Measurements from ENCODE around the gene BIVM. TPM values are rescaled to one million over a fixed set of nuclear protein-coding genes. Genes with fewer than 3 reads are reported as not detected.

BIVM gene
- total RNA-seq, 1 donor from 2014 or later, result 13.4 TPM

DNA sequence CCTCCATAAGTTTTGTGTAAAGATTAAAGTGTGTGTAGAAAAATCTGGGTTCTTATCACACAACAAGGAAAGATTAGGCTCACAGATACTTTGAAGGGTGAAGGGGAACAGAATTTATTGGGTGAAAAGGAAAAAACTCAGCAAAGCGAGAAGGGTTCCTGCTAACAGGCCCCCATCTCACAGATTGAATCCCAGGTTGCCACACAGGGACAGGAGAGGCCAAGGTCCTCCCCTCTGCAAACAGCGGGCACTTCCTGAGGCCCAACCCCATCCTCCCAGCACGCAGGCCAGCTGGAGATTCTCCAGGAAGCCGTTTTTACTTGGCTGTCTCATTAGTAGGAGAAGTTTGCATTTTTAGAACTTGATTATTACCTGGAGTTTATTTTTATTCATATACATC, 31.7 kb downstream of the BIVM start:
- Histone ChIP-seq H3K4me3 (no peak overlapping the region), H3K4me1 (no peaks in the 10 kb centered on the region), H3K9me3 (no peaks in the 10 kb centered on the region), H3K36me3 (peaks cover 44% of the 10 kb centered on the region), H3K27me3 (ENCODE audit: low read depth) (no peaks in the 10 kb centered on the region), H3K27ac (no peak overlapping the region)
- intact Hi-C loops (cut with DNase I), result no loop called here
- ATAC-seq, result no peak
- no peak for DNase-seq
- TF ChIP-seq, protein P1, sequence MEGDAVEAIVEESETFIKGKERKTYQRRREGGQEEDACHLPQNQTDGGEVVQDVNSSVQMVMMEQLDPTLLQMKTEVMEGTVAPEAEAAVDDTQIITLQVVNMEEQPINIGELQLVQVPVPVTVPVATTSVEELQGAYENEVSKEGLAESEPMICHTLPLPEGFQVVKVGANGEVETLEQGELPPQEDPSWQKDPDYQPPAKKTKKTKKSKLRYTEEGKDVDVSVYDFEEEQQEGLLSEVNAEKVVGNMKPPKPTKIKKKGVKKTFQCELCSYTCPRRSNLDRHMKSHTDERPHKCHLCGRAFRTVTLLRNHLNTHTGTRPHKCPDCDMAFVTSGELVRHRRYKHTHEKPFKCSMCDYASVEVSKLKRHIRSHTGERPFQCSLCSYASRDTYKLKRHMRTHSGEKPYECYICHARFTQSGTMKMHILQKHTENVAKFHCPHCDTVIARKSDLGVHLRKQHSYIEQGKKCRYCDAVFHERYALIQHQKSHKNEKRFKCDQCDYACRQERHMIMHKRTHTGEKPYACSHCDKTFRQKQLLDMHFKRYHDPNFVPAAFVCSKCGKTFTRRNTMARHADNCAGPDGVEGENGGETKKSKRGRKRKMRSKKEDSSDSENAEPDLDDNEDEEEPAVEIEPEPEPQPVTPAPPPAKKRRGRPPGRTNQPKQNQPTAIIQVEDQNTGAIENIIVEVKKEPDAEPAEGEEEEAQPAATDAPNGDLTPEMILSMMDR (IDR thresholded peaks at IDR 0.05), result no peak

DNA sequence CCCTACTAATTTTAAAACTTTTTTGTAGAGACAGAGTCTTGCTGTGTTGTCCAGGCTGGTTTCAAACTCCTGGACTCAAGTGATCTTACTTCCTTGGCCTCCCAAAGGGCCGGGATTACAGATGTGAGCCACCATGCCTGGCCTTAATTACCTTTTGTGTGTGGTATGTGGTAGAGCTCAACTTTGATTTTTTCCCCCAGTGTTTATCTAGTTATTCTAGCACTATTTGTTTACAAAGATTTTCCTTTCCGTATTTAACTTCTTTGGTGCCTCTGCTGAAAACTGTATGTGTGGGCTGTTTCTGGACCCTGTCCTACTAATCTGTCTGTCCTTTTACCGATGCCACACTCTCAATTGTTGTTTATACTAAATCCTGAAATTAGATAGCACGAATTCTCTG, 37.6 kb downstream of the BIVM start:
- H3K36me3 ChIP-seq, result peaks cover 23% of the 10 kb centered on the region
- TF ChIP-seq, protein P1 (IDR thresholded peaks at IDR 0.05), result no peak
- intact Hi-C loops (cut with DNase I), result no loop called here

DNA sequence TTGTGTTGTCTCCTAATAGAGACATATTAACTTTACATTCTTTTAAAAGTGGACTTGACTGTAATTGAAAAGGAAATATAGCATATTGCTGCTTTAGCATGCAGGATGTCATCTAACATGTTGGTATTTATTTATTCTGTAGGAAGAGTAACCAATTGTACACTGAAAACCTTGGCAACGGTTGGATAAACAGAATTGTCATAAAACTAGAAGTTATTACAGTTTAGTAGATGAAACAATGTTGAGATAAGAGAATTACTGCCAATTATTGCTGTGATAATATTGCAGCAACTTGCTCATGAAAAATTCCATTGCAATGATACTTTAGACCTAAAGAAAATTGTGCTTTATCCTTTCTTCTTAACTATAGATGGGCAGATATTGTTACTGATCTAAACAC, 39.4 kb downstream of the BIVM start:
- DNase-seq, result no peak
- TF ChIP-seq, protein P1 (IDR thresholded peaks at IDR 0.05), result no peak
- H3K27me3 ChIP-seq (ENCODE audit: low read depth), result no peaks in the 10 kb centered on the region
- intact Hi-C loops (cut with DNase I), result no loop called here
- no peaks in the 10 kb centered on the region for H3K4me1 ChIP-seq
- H3K36me3 ChIP-seq, result peaks cover 23% of the 10 kb centered on the region
- no peaks in the 10 kb centered on the region for H3K9me3 ChIP-seq
- H3K4me3 ChIP-seq, result no peak overlapping the region
- ATAC-seq, result no peak
- H3K27ac ChIP-seq, result no peak overlapping the region

More for the DNA sequence above, 37.6 kb downstream of the BIVM start:
- no peak overlapping the region for H3K4me3 ChIP-seq
- no peak overlapping the region for H3K27ac ChIP-seq
- DNase-seq (no peak), ATAC-seq (no peak)
- no peaks in the 10 kb centered on the region for H3K9me3 ChIP-seq
- no peaks in the 10 kb centered on the region for H3K4me1 ChIP-seq
- H3K27me3 ChIP-seq (ENCODE audit: low read depth), result no peaks in the 10 kb centered on the region

DNA sequence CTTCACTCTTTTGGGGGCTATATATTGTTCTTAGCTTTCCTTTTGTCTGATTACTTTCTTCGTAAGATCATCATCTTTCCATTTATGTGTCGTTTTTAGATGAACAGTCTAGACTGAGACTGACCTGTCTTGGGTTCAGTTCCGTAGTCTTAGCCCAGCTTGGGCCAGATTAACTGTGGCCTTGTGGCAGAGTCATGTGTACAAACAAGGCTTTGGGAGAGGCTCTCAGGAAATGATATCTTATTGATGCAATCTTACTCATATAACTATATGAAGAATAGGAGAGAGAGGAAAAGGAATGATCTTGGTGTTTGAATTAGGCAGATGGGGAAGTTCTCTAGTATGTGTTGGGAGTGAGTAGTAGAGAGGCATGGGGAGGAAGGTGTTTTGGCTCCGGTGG, 40.1 kb downstream of the BIVM start:
- Histone ChIP-seq H3K36me3 (peaks cover 23% of the 10 kb centered on the region), H3K27ac (no peak overlapping the region), H3K4me1 (no peaks in the 10 kb centered on the region), H3K9me3 (no peaks in the 10 kb centered on the region), H3K4me3 (no peak overlapping the region), H3K27me3 (ENCODE audit: low read depth) (no peaks in the 10 kb centered on the region)
- ATAC-seq, result no peak
- no peak for DNase-seq
- intact Hi-C loops (cut with DNase I), result no loop called here
- TF ChIP-seq, protein P1 (IDR thresholded peaks at IDR 0.05), result no peak

DNA sequence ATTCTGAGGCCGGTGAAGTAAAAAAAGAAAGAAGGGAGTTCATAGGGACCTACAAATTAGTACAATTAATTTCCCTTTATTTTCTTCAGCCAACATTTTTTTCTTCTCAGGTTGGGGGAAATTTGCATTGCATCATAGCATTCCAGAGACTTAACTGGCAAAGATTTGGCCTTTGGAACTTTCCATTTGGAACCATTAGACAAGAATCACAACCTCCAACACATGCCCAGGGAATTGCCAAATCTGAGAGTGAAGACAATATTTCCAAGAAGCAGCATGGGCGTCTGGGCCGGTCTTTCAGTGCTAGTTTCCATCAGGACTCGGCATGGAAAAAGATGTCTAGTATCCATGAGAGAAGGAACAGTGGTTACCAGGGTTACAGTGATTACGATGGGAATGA, 40.5 kb downstream of the BIVM start:
- intact Hi-C loops (cut with DNase I), result no loop called here

More for the DNA sequence above, 40.5 kb downstream of the BIVM start:
- Histone ChIP-seq H3K36me3 (peaks cover 21% of the 10 kb centered on the region), H3K9me3 (no peaks in the 10 kb centered on the region), H3K4me1 (no peaks in the 10 kb centered on the region), H3K27me3 (ENCODE audit: low read depth) (no peaks in the 10 kb centered on the region), H3K27ac (no peak overlapping the region), H3K4me3 (no peak overlapping the region)
- DNase-seq (no peak), ATAC-seq (no peak)
- TF ChIP-seq, protein P1 (IDR thresholded peaks at IDR 0.05), result no peak
